GM12878 (cell line): ENCODE data around the gene GH2.
"Not testable (repeated sequence)": the region's sequence is repeated elsewhere in the genome, so short reads cannot be mapped to it uniquely, and the experiment has no call there.

Source experiments
- CTCF ChIP-seq, 3 experiments: IDR thresholded peaks in 2 of 3; conservative IDR thresholded peaks in 1 of 3; 2 replicates each; pipeline ENCODE4 v1.5.1; 2011; ENCODE audit warnings: low read depth in 3 of 3, low read length in 3 of 3, mild to moderate bottlenecking in 3 of 3, control low read depth in 2 of 3, moderate library complexity in 2 of 3, inconsistent platforms in 1 of 3, mixed read lengths in 1 of 3; ENCODE audit not compliant: control insufficient read depth in 2 of 3, insufficient read depth in 1 of 3; ENCODE audit errors: extremely low read depth in 1 of 3
- MLLT1 ChIP-seq: fragments of 450-650 bp; IDR thresholded peaks from 2 replicates; pipeline ENCODE4 v1.6.1; 2016; ENCODE audit warnings: mild to moderate bottlenecking
- RAD21 ChIP-seq: IDR thresholded peaks from 2 replicates; pipeline ENCODE4 v1.6.1; 2011; ENCODE audit warnings: mild to moderate bottlenecking, low read depth, low read length, moderate library complexity; ENCODE audit not compliant: insufficient read depth
- ZBED1 ChIP-seq: IDR thresholded peaks from 2 replicates; pipeline ENCODE4 v1.6.1; 2016; ENCODE audit warnings: borderline replicate concordance
- ZBTB33 ChIP-seq: fragments of 450-650 bp; IDR thresholded peaks from 2 replicates; pipeline ENCODE4 v1.6.1; 2017; ENCODE audit warnings: mild to moderate bottlenecking

- not testable (repeated sequence) for TF ChIP-seq ZBED1; CTCF (IDR thresholded peaks at IDR 0.05 in 2 of 3, conservative IDR thresholded peaks at IDR 0.05 in 1 of 3; ENCODE audit: control insufficient read depth in 2 of 3, extremely low read depth in 1 of 3, insufficient read depth in 1 of 3, low read depth in 3 of 3, low read length in 3 of 3); MLLT1; RAD21; ZBTB33
Measured at GRCh38 chr17:63874061-63874626, 7.6 kb downstream of the GH2 start.
